ENCODE data around the gene KRTAP16-1. TPM values are rescaled to one million over a fixed set of nuclear protein-coding genes. Genes with fewer than 3 reads are reported as not detected.

Gene KRTAP16-1
- polyA plus RNA-seq, 1 donor = not detected

Other genes with a start within 250 kb of the KRTAP16-1 start
- not detected for gene KRTAP2-3, start 249.2 kb downstream of the KRTAP16-1 start, polyA plus RNA-seq (ENCODE audit: insufficient read length)
- not detected for gene KRTAP2-4, start 243.4 kb downstream of the KRTAP16-1 start, polyA plus RNA-seq (ENCODE audit: insufficient read length)
- gene KRTAP4-7, start 225.2 kb downstream of the KRTAP16-1 start, polyA plus RNA-seq (ENCODE audit: insufficient read length) = not detected
- not detected for gene KRTAP4-8, start 211.2 kb downstream of the KRTAP16-1 start, polyA plus RNA-seq (ENCODE audit: insufficient read length)
- not detected for gene KRTAP4-16, start 207.1 kb downstream of the KRTAP16-1 start, polyA plus RNA-seq (ENCODE audit: insufficient read length)
- not detected for gene KRTAP4-9, start 203.9 kb downstream of the KRTAP16-1 start, polyA plus RNA-seq (ENCODE audit: insufficient read length)
- gene KRTAP4-11, start 190.9 kb downstream of the KRTAP16-1 start, polyA plus RNA-seq (ENCODE audit: insufficient read length) = not detected
- gene KRTAP4-12, start 185.1 kb downstream of the KRTAP16-1 start, polyA plus RNA-seq (ENCODE audit: insufficient read length) = not detected
- not detected for gene KRTAP4-6, start 168.8 kb downstream of the KRTAP16-1 start, polyA plus RNA-seq (ENCODE audit: insufficient read length)
- not detected for gene KRTAP4-5, start 159.5 kb downstream of the KRTAP16-1 start, polyA plus RNA-seq (ENCODE audit: insufficient read length)
- not detected for gene KRTAP4-4, start 148.6 kb downstream of the KRTAP16-1 start, polyA plus RNA-seq (ENCODE audit: insufficient read length)
- gene KRTAP4-3, start 141.1 kb downstream of the KRTAP16-1 start, polyA plus RNA-seq (ENCODE audit: insufficient read length) = not detected
- gene KRTAP4-2, start 131.1 kb downstream of the KRTAP16-1 start, polyA plus RNA-seq (ENCODE audit: insufficient read length) = not detected
- not detected for gene KRTAP4-1, start 124.4 kb downstream of the KRTAP16-1 start, polyA plus RNA-seq (ENCODE audit: insufficient read length)
- not detected for gene KRTAP9-1, start 119.4 kb downstream of the KRTAP16-1 start, polyA plus RNA-seq (ENCODE audit: insufficient read length)
- not detected for gene KRTAP9-2, start 82.7 kb downstream of the KRTAP16-1 start, polyA plus RNA-seq (ENCODE audit: insufficient read length)
- gene KRTAP9-3, start 76.9 kb downstream of the KRTAP16-1 start, polyA plus RNA-seq (ENCODE audit: insufficient read length) = not detected
- gene KRTAP9-8, start 71.3 kb downstream of the KRTAP16-1 start, polyA plus RNA-seq (ENCODE audit: insufficient read length) = not detected
- gene KRTAP9-4, start 59.6 kb downstream of the KRTAP16-1 start, polyA plus RNA-seq (ENCODE audit: insufficient read length) = not detected
- not detected for gene KRTAP9-9, start 53.9 kb downstream of the KRTAP16-1 start, polyA plus RNA-seq (ENCODE audit: insufficient read length)
- 0.30 TPM for gene KRTAP9-6, start 43.9 kb downstream of the KRTAP16-1 start, polyA plus RNA-seq (ENCODE audit: insufficient read length)
- not detected for gene KRTAP9-7, start 33.6 kb downstream of the KRTAP16-1 start, polyA plus RNA-seq (ENCODE audit: insufficient read length)
- not detected for gene KRTAP29-1, start 6.5 kb downstream of the KRTAP16-1 start, polyA plus RNA-seq (ENCODE audit: insufficient read length)
- not detected for gene KRTAP17-1, start 6.4 kb upstream of the KRTAP16-1 start, polyA plus RNA-seq (ENCODE audit: insufficient read length)
- gene KRT33A, start 41.5 kb upstream of the KRTAP16-1 start, polyA plus RNA-seq (ENCODE audit: insufficient read length) = not detected
- gene KRT33B, start 60.5 kb upstream of the KRTAP16-1 start, polyA plus RNA-seq (ENCODE audit: insufficient read length) = not detected
- not detected for gene KRT34, start 73.0 kb upstream of the KRTAP16-1 start, polyA plus RNA-seq (ENCODE audit: insufficient read length)
- 2.3 TPM for gene KRT31, start 88.3 kb upstream of the KRTAP16-1 start, polyA plus RNA-seq (ENCODE audit: insufficient read length)
- not detected for gene KRT37, start 115.3 kb upstream of the KRTAP16-1 start, polyA plus RNA-seq (ENCODE audit: insufficient read length)
- not detected for gene KRT38, start 131.7 kb upstream of the KRTAP16-1 start, polyA plus RNA-seq (ENCODE audit: insufficient read length)
- not detected for gene KRT32, start 158.1 kb upstream of the KRTAP16-1 start, polyA plus RNA-seq (ENCODE audit: insufficient read length)
- not detected for gene KRT35, start 171.8 kb upstream of the KRTAP16-1 start, polyA plus RNA-seq (ENCODE audit: insufficient read length)
- gene KRT36, start 180.6 kb upstream of the KRTAP16-1 start, polyA plus RNA-seq (ENCODE audit: insufficient read length) = not detected
- gene KRT13, start 196.3 kb upstream of the KRTAP16-1 start, polyA plus RNA-seq (ENCODE audit: insufficient read length) = 1.9 TPM
- 3.2 TPM for gene KRT15, start 209.6 kb upstream of the KRTAP16-1 start, polyA plus RNA-seq (ENCODE audit: insufficient read length)
- 1.2 TPM for gene KRT19, start 219.0 kb upstream of the KRTAP16-1 start, polyA plus RNA-seq (ENCODE audit: insufficient read length)